Peyer's patch (tissue), 4 donors: ENCODE results near the gene ITGB6. TPM values are rescaled to one million over a fixed set of nuclear protein-coding genes. Genes with fewer than 3 reads are reported as not detected.

ENCODE experiments used
- DNase-seq, 3 donors: peaks; one replicate each; pipeline ENCODE4 v3.0.0-alpha.2; 2017 to 2019
- H3K27ac ChIP-seq, 4 donors: fragments of 200-600 bp; sonication (generic); one replicate each; pipeline ENCODE4 v1.5.1; 2016 to 2019
- H3K27me3 ChIP-seq, 2 donors: fragments of 200-600 bp; sonication (generic); one replicate each; pipeline ENCODE4 v1.5.1; 2019
- H3K36me3 ChIP-seq, 3 donors: fragments of 200-600 bp; sonication (generic); one replicate each; pipeline ENCODE4 v1.5.1; 2016 to 2019
- H3K4me1 ChIP-seq, 4 donors: fragments of 200-600 bp; sonication (generic); one replicate each; pipeline ENCODE4 v1.5.1; 2016 to 2019
- H3K4me3 ChIP-seq, 4 donors: fragments of 200-600 bp; sonication (generic); 1 replicate in 3 of 4; 2 replicates in 1 of 4; pipeline ENCODE4 v1.5.1; 2016 to 2019; ENCODE audit warnings: mild to moderate bottlenecking in 1 of 4
- H3K9me3 ChIP-seq, 4 donors: fragments of 200-600 bp; sonication (generic); one replicate each; pipeline ENCODE4 v1.5.1; 2016 to 2019; ENCODE audit warnings: mild to moderate bottlenecking in 1 of 4
- POLR2A ChIP-seq, 2 donors: fragments of 450-650 bp; IDR thresholded peaks; one replicate each; pipeline ENCODE4 v1.5.1; 2017; ENCODE audit warnings: antibody characterized with exemption in 2 of 2, mild to moderate bottlenecking in 2 of 2, moderate library complexity in 2 of 2
- total RNA-seq, 4 donors: library from RNA; depleted of rRNA; stranded (reverse); fragments of >200 nt; gene quantifications; one replicate each; pipeline ENCODE4 v1.1.0, GENCODE V29; 2016
- TF ChIP-seq, protein P1 (sequence below), 6 experiments: fragments of 450-650 bp in 4 of 6; fragments of 200-600 bp in 2 of 6; sonication (generic) in 1 of 6; IDR thresholded peaks; one replicate each; pipeline ENCODE4 v1.5.1; 2017 to 2019; ENCODE audit warnings: antibody characterized with exemption in 6 of 6, mild to moderate bottlenecking in 3 of 6, moderate library complexity in 1 of 6

ITGB6 gene
- total RNA-seq, 4 donors from 2014 or later, result 9.9 to 21.5 (median 15.3) TPM

DNA sequence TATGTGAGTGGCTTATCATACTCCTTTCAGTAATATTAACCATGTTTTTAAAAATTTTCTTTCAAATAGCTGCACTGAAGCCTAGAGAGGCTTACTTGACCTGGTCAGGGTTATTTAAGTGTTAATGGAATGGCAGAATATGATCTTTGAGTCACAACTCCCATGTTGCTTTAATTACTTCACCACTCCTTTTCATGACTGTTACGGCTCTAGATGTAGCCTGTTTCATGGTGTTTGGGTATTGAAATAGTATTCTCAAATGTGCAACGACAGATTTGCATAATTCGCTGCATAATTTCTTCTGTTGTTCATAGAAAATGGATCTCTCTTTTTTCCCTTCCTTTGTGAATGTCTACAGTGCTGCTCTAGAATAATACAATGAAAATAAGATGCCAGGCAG is 86.1 kb downstream of the ITGB6 start:
- Histone ChIP-seq H3K9me3 (no peaks in the 10 kb centered on the region), H3K27me3 (no peaks in the 10 kb centered on the region), H3K4me3 (no peak overlapping the region), H3K36me3 (no peaks in the 10 kb centered on the region), H3K4me1 (no peaks in the 10 kb centered on the region), H3K27ac (no peak overlapping the region)
- DNase-seq, result no peak
- TF ChIP-seq, protein P1, sequence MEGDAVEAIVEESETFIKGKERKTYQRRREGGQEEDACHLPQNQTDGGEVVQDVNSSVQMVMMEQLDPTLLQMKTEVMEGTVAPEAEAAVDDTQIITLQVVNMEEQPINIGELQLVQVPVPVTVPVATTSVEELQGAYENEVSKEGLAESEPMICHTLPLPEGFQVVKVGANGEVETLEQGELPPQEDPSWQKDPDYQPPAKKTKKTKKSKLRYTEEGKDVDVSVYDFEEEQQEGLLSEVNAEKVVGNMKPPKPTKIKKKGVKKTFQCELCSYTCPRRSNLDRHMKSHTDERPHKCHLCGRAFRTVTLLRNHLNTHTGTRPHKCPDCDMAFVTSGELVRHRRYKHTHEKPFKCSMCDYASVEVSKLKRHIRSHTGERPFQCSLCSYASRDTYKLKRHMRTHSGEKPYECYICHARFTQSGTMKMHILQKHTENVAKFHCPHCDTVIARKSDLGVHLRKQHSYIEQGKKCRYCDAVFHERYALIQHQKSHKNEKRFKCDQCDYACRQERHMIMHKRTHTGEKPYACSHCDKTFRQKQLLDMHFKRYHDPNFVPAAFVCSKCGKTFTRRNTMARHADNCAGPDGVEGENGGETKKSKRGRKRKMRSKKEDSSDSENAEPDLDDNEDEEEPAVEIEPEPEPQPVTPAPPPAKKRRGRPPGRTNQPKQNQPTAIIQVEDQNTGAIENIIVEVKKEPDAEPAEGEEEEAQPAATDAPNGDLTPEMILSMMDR (IDR thresholded peaks at IDR 0.05), result no peak

DNA sequence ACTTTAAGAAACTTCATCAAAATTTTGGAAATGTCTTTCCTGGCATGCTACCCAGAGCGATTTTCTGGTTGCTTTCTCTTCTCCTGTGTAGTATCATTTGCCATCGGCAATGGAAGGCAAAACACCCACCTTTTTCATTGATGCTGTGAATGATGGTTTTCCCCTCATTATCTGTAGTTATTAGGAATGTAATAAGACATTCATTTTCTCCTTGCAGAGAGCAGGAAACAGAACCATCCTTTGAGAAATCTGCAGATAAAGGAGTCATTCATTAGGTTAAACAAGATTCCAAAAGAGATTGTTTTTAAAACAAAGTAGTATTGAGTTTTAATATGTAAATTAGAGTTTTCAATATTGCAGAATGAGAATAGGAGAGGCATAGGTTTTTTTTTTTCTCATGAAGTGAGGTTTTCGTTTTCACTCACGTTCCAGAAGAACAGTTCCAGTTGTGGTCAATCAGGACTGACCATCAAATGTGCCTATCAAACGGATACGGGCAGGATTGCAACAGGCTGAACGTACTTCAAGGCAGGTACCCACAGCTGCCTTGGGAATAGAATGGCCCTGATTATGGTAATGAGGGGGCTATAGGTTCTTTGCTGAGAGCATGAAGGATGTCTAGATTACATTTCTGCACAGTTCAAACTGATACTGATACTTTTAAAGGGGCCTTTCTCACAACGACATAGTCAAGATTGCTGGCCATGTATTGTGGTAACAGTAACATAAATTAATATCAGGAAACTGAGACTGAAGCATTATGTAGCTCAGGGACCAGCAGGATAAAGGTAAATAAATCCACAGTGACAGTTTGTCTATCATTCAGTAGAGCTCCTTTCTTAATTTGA is 87.9 kb downstream of the ITGB6 start:
- no peak for DNase-seq
- no peaks in the 10 kb centered on the region for H3K4me1 ChIP-seq
- H3K9me3 ChIP-seq, result no peaks in the 10 kb centered on the region
- no peaks in the 10 kb centered on the region for H3K27me3 ChIP-seq
- TF ChIP-seq, protein P1 (IDR thresholded peaks at IDR 0.05), result no peak
- TF ChIP-seq POLR2A (IDR thresholded peaks at IDR 0.05), result no peak
- H3K36me3 ChIP-seq, result peaks cover 0 to 4% (median 0%) of the 10 kb centered on the region in 3 donors
- H3K4me3 ChIP-seq, result no peak overlapping the region
- H3K27ac ChIP-seq, result no peak overlapping the region

DNA sequence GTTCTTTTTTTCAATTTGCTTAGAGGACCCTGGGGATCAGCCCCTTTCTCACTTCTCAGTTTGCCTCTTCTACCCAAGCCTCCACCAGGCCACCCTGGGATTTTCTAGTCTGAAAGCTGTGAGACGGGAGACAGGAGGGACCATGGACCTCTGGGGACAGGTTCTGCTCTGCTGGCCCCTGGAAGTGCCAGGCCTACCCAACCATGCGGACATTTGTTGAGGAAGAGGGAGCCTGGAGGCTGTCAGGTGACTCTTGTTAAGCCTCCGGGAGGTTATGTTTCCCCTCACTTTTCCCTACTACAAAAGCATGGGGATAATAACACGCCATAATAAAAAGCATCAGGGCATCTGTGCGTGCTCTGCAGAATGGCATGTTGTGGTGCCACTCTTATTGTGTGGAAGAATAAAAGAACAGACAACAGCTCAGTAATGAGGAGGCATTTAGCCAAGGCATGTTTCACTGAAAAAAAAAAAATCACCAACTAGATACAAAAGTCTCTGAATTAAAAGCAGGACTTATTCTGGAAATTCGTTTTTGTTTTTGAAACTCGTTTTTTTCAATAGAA is 89.3 kb downstream of the ITGB6 start:
- no peaks in the 10 kb centered on the region for H3K27me3 ChIP-seq
- no peak for TF ChIP-seq POLR2A (IDR thresholded peaks at IDR 0.05)
- TF ChIP-seq, protein P1 (IDR thresholded peaks at IDR 0.05), result no peak
- no peak overlapping the region for H3K27ac ChIP-seq
- no peaks in the 10 kb centered on the region for H3K9me3 ChIP-seq
- H3K4me1 ChIP-seq, result no peaks in the 10 kb centered on the region
- no peak for DNase-seq
- H3K36me3 ChIP-seq, result peaks cover 0 to 8% (median 0%) of the 10 kb centered on the region in 3 donors
- no peak overlapping the region for H3K4me3 ChIP-seq

DNA sequence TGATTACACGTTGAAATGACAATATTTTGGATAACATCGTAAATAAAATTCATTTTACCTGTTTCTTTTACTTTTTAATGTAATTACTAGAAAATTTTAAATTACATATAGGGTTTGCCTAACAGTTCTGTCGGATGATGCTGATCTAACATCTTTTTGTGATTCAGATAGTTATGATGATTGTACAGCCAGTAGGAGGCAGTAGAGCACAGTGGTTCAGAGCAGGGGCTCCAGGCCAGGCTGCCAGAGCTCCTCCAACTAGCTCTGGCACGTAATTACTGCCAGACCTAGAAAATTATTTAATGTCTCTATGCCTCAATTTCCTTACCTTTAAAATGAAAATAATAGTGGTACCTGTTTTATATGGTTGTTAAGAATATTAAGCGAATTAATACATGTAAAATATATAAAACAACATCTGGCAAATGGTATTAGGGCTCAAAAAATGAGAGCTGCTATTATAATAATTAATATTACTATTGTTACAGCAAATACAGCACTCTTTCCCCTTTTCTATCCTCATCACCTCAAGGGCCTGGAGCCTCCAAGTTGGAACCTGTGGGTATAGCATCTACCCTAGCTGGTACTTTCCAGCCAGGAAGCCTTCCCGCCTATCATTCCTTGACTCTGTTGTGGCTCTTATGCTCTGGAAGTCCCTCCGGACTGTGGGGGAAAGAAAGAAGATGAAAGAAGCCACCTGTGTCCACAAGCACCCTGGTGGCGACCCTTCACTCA is 90.0 kb downstream of the ITGB6 start:
- Histone ChIP-seq H3K36me3 (peaks cover 0 to 8% (median 0%) of the 10 kb centered on the region in 3 donors), H3K4me3 (no peak overlapping the region), H3K9me3 (no peaks in the 10 kb centered on the region), H3K4me1 (no peaks in the 10 kb centered on the region), H3K27ac (no peak overlapping the region), H3K27me3 (no peaks in the 10 kb centered on the region)
- TF ChIP-seq, protein P1 (IDR thresholded peaks at IDR 0.05), result peak in 5 of 6 experiments; percentile 6 to 89 (median 86)
- no peak for TF ChIP-seq POLR2A (IDR thresholded peaks at IDR 0.05)
- DNase-seq, result peak in 2 of 3 donors; percentile 55 to 71

DNA sequence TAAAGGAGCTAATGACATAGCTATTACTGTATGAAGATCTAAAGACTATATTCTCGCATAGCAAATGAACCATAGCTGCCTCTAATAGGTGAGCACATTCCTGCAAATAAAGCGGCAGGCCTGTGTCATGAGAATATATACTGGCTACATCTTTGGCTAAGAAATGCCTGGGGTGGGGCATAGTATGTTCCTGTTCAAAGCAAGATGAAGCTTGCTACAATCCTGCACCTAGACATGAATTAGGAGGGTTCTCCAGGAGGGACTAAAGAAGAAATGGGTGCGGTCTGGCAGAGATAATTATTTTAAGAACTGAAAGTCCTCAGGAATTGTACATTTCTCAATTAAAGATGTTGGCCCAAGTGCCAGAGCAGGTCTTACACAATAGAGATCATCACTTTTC is 90.8 kb downstream of the ITGB6 start:
- Histone ChIP-seq H3K4me1 (no peaks in the 10 kb centered on the region), H3K9me3 (no peaks in the 10 kb centered on the region), H3K27ac (no peak overlapping the region), H3K27me3 (no peaks in the 10 kb centered on the region), H3K36me3 (peaks cover 0 to 8% (median 0%) of the 10 kb centered on the region in 3 donors), H3K4me3 (no peak overlapping the region)
- DNase-seq, result no peak
- TF ChIP-seq, protein P1 (IDR thresholded peaks at IDR 0.05), result no peak
- TF ChIP-seq POLR2A (IDR thresholded peaks at IDR 0.05), result no peak
